AG10803 (cell line): ENCODE results near the gene SDHB.

Source experiments
- DNase-seq: peaks from one replicate; pipeline ENCODE4 v3.0.0; 2010; ENCODE audit warnings: low read depth
- H3K4me3 ChIP-seq: 2 replicates; pipeline ENCODE4 v1.5.1; 2011; ENCODE audit warnings: mild to moderate bottlenecking, low read length, control low read depth
- TF ChIP-seq, protein P1 (sequence below): conservative IDR thresholded peaks from 2 replicates; pipeline ENCODE4 v1.5.1; 2011; ENCODE audit warnings: mild to moderate bottlenecking, low read length, control low read depth, inconsistent platforms

The SDHB gene

DNA sequence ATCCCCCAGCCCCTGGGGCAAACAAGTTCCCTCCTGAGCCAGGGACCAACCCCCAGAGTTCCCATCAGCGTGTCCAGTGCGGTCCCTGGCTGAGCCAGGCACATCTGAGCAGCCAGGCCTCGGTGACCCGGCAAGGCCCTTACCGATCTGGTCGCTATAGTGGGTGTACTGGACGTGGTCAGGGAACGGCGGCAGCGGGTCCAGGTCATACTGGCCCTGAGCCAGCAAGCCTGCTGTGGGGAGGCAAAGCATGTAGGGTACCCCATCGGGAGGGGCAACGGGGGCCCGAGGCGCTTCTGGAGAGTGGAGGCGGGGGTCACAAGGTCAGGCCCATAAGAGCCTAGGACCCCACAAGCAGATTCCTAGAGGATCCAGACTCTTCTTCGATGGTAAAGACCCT, 76.9 kb downstream of the SDHB start:
- DNase-seq, result no peak
- TF ChIP-seq, protein P1, sequence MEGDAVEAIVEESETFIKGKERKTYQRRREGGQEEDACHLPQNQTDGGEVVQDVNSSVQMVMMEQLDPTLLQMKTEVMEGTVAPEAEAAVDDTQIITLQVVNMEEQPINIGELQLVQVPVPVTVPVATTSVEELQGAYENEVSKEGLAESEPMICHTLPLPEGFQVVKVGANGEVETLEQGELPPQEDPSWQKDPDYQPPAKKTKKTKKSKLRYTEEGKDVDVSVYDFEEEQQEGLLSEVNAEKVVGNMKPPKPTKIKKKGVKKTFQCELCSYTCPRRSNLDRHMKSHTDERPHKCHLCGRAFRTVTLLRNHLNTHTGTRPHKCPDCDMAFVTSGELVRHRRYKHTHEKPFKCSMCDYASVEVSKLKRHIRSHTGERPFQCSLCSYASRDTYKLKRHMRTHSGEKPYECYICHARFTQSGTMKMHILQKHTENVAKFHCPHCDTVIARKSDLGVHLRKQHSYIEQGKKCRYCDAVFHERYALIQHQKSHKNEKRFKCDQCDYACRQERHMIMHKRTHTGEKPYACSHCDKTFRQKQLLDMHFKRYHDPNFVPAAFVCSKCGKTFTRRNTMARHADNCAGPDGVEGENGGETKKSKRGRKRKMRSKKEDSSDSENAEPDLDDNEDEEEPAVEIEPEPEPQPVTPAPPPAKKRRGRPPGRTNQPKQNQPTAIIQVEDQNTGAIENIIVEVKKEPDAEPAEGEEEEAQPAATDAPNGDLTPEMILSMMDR, result no peak
- H3K4me3 ChIP-seq, result no peak overlapping the region

DNA sequence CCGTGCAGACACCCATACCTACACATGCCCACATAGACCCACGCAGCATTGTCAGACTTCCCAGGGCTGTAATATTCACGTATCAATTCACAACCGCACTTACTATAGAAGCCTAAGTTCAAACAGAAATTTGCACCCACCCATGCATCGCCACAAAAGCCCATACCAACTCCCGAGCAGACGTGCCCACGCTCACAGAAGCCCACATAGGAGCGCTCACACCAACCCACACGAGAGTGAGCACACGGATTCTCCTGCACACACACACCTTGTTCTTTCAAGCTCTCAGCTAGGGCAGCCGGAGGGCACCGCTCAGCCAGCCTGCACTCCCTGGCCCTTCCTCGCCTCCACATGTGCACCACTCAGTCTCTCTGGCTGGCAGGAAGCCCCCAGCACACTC, 78.0 kb downstream of the SDHB start:
- TF ChIP-seq, protein P1, result no peak
- H3K4me3 ChIP-seq, result no peak overlapping the region
- DNase-seq, result no peak

DNA sequence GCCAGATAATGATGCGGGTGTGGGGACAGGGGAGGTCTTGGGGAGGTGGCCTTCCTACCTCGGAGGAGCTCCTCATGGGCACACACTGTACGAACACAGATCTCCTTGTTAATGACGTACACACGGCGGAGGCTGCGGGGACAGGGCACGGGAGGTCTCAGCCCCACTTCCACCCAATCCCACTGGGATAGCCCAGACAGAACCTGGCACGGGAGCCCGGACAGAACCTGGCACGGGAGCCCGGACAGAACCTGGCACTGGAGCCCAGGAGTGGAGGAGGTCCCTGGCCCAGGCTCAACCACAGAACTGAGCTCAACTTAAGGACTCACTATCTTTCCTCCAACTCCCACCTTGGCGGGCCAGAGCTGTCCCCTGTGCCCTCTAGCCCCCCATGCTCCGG, 78.6 kb downstream of the SDHB start:
- no peak overlapping the region for H3K4me3 ChIP-seq
- no peak for DNase-seq
- TF ChIP-seq, protein P1, result no peak

DNA sequence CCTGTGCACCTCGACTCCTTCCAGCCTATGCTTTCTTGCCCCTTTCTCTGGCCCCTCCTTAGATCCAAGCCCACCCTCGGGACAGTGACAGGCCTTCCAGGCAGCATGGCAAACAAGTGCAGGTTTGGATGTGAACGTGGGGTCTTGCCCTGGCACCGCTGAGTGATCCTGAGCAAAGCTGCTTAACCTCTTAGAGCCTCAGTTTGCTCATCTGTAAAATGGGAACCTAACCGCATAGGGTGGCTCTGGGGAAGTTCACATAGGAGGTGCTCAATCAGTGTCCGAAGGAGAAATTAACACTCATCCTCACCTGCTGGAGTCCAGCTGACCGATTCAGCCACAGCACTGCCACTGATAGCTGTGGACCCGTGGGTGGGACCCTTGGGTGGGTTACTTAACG, 80.6 kb downstream of the SDHB start:
- DNase-seq, result no peak
- no peak overlapping the region for H3K4me3 ChIP-seq
- TF ChIP-seq, protein P1, result no peak

DNA sequence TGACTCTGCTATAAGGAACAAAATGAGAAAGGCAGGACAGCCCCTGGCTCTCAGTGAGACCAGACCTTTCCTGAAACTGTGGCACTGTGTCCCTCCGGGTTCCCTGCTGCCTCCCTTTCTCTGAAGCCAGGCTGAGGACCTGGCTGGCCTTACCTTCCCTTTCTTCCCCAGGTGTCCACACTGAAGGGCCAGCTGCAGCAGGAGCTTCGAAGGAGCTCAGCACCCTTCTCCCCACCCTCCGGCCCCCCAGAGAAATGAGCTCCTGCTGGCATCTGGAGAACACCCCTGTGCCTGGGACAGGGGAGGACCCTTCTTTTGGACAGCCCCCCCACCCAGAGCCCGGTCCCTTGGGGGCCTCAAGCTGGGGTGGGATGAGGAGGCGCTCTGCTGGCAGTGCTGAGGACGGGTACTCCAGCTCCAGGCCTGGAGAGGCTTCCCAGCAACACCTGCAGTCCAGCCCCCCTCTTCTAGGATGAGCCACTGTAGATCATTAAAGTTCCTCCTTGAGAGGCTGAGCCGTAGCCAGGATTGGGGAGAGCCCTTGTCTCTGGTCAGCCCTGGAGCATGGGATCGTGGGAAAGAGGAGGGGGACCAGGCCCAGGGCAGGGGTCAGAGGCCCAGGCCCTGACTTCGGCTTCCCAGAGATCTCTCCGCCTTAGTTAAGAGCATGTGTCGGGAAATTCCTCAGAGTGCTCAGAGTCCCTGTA, 81.5 kb downstream of the SDHB start:
- TF ChIP-seq, protein P1, result no peak

DNA sequence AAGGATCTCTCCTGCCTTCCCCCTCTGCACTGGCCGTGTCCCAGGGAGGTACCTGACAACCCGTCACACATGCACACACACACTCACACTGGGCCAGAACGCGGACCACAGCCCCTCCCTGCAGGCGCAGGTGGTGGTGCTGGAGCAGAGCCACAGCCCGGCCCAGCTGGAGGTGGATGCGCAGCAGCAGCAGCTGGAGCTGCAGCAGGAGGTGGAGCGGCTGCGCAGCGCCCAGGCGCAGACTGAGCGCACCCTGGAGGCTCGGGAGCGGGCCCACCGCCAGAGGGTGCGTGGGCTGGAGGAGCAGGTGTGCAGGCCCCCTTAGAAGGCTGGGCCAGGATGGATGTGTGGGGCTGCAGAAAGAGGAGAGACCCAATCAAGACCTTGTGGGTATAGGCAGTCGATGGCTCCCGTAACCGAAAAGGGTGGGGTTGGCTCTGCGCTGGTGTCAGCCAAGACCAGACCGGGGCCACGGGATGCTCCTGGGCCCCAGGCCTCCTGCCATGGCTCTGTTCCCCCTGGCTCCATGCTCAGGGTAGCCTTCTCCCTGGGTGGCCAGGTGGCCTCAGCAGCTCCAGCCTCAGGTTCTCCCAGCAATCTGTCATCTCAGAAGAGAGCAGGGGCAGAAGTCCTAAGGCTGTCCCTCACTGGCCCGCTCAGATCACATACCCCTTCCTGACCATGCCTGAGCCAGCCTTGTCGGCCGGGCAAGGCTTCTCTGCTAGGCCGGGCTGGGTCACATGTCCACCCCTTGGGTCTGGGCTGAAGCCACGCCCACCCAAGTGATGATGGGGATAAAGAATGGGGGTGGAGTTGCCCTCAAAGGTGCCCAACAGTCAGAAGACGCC, 82.3 kb downstream of the SDHB start:
- DNase-seq, result no peak
- no peak overlapping the region for H3K4me3 ChIP-seq
- TF ChIP-seq, protein P1, result no peak

More for the DNA sequence above, 81.5 kb downstream of the SDHB start:
- no peak for DNase-seq
- no peak overlapping the region for H3K4me3 ChIP-seq
